ENCODE data around the gene SNAP25. TPM values are rescaled to one million over a fixed set of nuclear protein-coding genes. Genes with fewer than 3 reads are reported as not detected.

The SNAP25 gene
- total RNA-seq, 4 donors from 2014 or later, result 0.22 to 0.39 TPM; not detected in 2

DNA sequence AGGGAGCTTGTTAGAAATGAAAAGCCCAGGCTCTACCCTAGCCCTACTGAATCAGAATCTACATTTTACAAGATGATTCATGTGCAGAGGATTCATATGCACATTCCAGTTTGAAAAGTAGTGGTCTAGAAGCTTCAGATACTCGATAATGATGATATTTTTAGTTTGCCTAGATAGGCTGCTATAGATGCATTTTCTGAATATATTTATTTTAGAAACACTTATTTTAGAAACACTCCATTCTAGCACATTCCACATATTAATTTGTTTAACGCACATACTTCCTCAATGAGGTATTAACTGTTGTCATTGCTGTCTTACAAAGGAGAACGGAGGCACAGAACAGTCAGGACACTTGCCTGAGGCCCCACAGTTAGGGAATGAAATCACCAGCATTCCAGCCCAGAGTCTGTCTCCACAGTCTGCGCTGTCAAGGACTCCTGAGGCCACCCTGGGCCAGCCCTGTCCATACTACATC lies 64.4 kb downstream of the SNAP25 start:
- no peaks in the 10 kb centered on the region for H3K27me3 ChIP-seq
- no peak for TF ChIP-seq POLR2A (IDR thresholded peaks at IDR 0.05)
- TF ChIP-seq, protein P1, sequence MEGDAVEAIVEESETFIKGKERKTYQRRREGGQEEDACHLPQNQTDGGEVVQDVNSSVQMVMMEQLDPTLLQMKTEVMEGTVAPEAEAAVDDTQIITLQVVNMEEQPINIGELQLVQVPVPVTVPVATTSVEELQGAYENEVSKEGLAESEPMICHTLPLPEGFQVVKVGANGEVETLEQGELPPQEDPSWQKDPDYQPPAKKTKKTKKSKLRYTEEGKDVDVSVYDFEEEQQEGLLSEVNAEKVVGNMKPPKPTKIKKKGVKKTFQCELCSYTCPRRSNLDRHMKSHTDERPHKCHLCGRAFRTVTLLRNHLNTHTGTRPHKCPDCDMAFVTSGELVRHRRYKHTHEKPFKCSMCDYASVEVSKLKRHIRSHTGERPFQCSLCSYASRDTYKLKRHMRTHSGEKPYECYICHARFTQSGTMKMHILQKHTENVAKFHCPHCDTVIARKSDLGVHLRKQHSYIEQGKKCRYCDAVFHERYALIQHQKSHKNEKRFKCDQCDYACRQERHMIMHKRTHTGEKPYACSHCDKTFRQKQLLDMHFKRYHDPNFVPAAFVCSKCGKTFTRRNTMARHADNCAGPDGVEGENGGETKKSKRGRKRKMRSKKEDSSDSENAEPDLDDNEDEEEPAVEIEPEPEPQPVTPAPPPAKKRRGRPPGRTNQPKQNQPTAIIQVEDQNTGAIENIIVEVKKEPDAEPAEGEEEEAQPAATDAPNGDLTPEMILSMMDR (IDR thresholded peaks at IDR 0.05), result no peak
- TF ChIP-seq EP300 (IDR thresholded peaks at IDR 0.05), result no peak
- H3K36me3 ChIP-seq, result no peaks in the 10 kb centered on the region
- no peak overlapping the region for H3K4me3 ChIP-seq
- no peak overlapping the region for H3K27ac ChIP-seq
- DNase-seq (ENCODE audit: low spot score in 2 of 2), result no peak
- 60 to 73% methylated on average over 4 of the region's 4 CpGs for WGBS, 2 donors
- H3K9me3 ChIP-seq, result no peaks in the 10 kb centered on the region
- no peaks in the 10 kb centered on the region for H3K4me1 ChIP-seq

DNA sequence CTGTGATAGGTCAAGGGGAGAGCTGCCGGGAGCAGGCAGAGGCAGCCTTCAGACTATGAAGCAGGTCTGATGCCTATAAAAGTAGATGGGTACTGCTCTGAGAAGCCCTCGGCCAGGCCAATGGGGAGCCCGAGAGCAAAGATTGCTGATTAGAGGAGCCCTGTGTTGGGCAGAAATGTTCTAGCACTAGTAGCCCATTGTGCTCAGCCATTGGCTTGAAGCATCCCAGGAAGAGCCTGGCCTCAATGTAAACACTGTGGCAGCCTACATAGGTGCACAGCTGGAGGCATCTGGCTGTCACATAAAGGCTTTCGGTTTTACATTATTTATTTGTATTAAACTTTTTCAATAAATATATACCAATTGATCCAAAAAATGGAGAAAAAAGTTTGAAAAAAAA lies 67.7 kb downstream of the SNAP25 start:
- no peaks in the 10 kb centered on the region for H3K9me3 ChIP-seq
- H3K27me3 ChIP-seq, result no peaks in the 10 kb centered on the region
- H3K36me3 ChIP-seq, result no peaks in the 10 kb centered on the region
- no peak overlapping the region for H3K4me3 ChIP-seq
- H3K4me1 ChIP-seq, result no peaks in the 10 kb centered on the region
- H3K27ac ChIP-seq, result no peak overlapping the region
- TF ChIP-seq EP300 (IDR thresholded peaks at IDR 0.05), result no peak
- TF ChIP-seq POLR2A (IDR thresholded peaks at IDR 0.05), result no peak
- TF ChIP-seq, protein P1 (IDR thresholded peaks at IDR 0.05), result no peak
- 76 to 82% methylated on average over 4 of the region's 4 CpGs for WGBS, 2 donors
- DNase-seq (ENCODE audit: low spot score in 2 of 2), result no peak

DNA sequence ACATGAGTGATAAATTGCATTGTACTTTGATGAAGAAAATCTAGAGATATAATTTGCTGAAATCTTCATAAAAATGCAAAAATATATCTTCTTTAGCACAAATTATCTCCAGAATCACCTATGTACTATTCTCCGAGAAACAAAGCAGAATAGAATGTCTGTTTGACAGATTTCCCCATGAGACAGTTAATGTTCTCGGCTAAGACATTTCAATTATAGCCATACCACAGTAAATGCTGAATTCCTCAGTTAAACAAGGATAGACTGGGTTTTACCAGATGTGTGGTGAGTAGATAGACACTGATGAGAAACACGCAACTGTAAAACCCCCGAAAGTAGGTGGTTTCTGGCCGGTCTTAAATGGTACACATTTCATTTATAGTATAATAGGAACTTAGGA lies 69.8 kb downstream of the SNAP25 start:
- no peak for DNase-seq (ENCODE audit: low spot score in 2 of 2)
- Histone ChIP-seq H3K27me3 (no peaks in the 10 kb centered on the region), H3K27ac (no peak overlapping the region), H3K36me3 (no peaks in the 10 kb centered on the region), H3K9me3 (no peaks in the 10 kb centered on the region), H3K4me3 (no peak overlapping the region), H3K4me1 (no peaks in the 10 kb centered on the region)
- WGBS, 2 donors, result 91 to 93% methylated on average over 5 of the region's 5 CpGs
- TF ChIP-seq, protein P1 (IDR thresholded peaks at IDR 0.05), result no peak
- TF ChIP-seq POLR2A (IDR thresholded peaks at IDR 0.05), result no peak
- TF ChIP-seq EP300 (IDR thresholded peaks at IDR 0.05), result no peak

DNA sequence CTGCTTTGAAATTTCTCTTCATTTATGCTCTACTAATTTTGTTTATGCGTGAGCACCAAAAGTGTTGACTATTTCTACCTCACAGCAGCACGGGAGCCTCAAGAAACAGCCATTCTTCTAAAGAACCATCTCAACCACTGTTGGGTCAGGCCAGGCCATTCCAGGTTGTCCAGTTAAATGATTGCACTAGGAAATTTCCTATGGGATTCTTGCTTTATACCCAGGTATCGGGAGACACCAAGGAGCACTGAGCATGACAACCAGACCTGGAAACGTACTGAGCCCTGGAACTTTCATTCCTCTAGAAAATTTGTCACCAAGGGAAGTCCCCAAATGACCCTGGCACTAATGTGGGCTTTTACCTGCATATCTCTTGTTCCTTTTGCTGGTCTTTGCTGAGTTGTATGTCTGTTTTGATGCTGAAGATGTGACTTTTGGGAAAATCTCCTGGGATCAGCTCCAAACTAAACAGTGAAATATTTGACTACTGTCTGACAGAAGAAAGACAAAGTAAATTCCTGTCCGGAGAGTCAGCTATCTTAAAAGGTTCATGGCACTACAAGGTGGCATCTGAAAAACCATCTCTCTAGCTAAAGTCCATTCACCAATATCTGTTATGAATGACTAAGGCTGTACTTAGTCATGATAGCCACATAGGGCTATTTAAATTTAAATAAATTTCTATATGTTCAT lies 70.5 kb downstream of the SNAP25 start:
- TF ChIP-seq, protein P1 (IDR thresholded peaks at IDR 0.05), result no peak
- TF ChIP-seq POLR2A (IDR thresholded peaks at IDR 0.05) (no peak), EP300 (IDR thresholded peaks at IDR 0.05) (no peak)
- H3K36me3 ChIP-seq, result no peaks in the 10 kb centered on the region

DNA sequence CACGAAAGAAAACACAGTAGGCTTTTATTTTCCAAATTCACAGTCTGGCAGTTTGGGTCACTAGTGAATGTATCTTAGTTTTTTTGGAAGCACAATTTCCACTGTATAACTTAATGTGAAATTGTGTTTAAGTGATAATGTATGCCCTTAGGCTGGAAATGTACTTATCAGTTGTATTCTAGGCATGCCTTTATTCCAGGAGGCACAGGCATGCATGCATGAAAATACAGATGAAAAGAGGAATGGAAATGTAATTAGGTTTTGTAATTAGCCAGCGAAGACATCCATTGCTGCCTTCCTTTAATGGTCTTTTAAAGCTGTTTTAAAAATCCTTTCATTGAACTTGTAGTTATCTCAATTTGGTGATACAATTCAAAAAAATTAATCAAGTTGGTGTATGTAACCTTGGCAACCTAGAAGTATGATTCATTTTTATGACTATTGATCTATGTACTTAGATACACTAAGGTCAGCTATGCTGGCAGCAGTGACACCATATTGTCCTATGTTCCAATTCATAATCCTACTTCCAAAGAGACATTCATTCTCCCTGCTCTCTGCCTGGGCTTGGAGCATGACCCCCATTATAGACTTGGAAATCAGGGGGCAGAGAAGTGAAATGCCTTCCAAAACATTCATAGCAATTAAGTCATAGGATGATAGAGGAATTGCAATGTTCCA lies 73.1 kb downstream of the SNAP25 start:
- WGBS, 2 donors, result 36 to 68% methylated on average over 2 of the region's 2 CpGs
- Histone ChIP-seq H3K36me3 (no peaks in the 10 kb centered on the region), H3K9me3 (no peaks in the 10 kb centered on the region), H3K27ac (no peak overlapping the region), H3K27me3 (no peaks in the 10 kb centered on the region), H3K4me3 (no peak overlapping the region), H3K4me1 (no peaks in the 10 kb centered on the region)
- no peak for DNase-seq (ENCODE audit: low spot score in 2 of 2)
- TF ChIP-seq POLR2A (IDR thresholded peaks at IDR 0.05), result no peak

More for the DNA sequence above, 70.5 kb downstream of the SNAP25 start:
- no peak overlapping the region for H3K4me3 ChIP-seq
- no peak for DNase-seq (ENCODE audit: low spot score in 2 of 2)
- no peaks in the 10 kb centered on the region for H3K9me3 ChIP-seq
- H3K27me3 ChIP-seq, result no peaks in the 10 kb centered on the region
- 84 to 90% methylated on average over 5 of the region's 5 CpGs for WGBS, 2 donors
- H3K27ac ChIP-seq, result no peak overlapping the region
- no peaks in the 10 kb centered on the region for H3K4me1 ChIP-seq
